ENCODE measurements around the gene DNM2.

DNM2 gene

GRCh38 chr19:10760273-10760944 lies 42.5 kb downstream of the DNM2 start:
- POLR2A ChIA-PET: no interaction called here
- no peak for TF ChIP-seq CTCF (IDR thresholded peaks at IDR 0.05; ENCODE audit: control extremely low read depth, extremely low read depth, low read depth, missing control alignments)
- DNase-seq (ENCODE audit: extremely low spot score): peak; percentile 48
- CTCF ChIA-PET: interaction anchor here (1.2 to 3.6 kb wide), 7 partner anchors 8 to 98 kb away, joined by 3 to 23 read pairs (median 4); partner anchors contain the start of gene DNM2

DNA sequence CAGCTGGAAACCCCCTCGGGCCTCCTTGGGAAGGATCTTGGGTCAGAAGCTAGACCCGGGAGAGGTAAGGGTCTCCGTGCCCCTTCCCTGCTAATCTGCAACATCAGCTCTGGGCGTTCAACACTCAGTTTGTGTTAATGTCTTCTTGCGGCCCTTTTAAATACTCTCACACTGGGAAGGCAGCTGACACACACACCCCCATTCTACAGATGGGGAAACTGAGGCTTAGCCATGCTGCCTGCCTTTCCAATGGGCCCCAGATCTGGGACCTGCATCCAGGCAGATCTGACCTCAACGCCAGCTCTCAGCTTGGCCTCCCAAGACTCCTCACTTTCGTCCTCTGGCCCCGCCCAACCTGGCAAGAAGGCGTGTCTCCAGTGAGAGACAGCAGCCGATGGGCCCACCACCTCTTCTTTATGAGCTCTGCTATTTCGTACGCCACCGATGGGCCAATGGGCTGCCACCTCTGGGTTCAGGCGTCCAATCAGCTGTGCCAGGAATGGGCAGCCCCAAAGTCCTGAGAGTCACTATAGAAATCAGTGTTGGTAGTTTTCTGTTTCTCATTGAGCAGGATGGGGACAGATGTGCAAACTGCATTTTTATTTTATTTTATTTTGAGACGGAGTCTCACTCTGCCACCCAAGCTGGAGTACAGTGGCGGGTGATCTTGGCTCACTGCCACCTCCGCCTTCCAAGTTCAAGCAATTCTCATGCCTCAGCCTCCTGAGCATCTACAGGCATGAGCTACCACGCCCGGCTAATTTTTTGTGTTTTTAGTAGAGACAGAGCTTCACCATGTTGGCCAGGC lies 43.8 kb downstream of the DNM2 start:
- POLR2A ChIA-PET: no interaction called here
- CTCF ChIA-PET: interaction anchor here (1.2 to 3.6 kb wide), 4 partner anchors 9 to 44 kb away, joined by 3 to 23 read pairs (median 4); partner anchors contain the start of gene DNM2
- no peak for DNase-seq (ENCODE audit: extremely low spot score)
- no peak for TF ChIP-seq CTCF (IDR thresholded peaks at IDR 0.05; ENCODE audit: control extremely low read depth, extremely low read depth, low read depth, missing control alignments)

GRCh38 chr19:10762656-10763055 lies 44.8 kb downstream of the DNM2 start:
- POLR2A ChIA-PET: no interaction called here
- no peak for DNase-seq (ENCODE audit: extremely low spot score)
- CTCF ChIA-PET: no interaction called here
- TF ChIP-seq CTCF (IDR thresholded peaks at IDR 0.05; ENCODE audit: control extremely low read depth, extremely low read depth, low read depth, missing control alignments): no peak

DNA sequence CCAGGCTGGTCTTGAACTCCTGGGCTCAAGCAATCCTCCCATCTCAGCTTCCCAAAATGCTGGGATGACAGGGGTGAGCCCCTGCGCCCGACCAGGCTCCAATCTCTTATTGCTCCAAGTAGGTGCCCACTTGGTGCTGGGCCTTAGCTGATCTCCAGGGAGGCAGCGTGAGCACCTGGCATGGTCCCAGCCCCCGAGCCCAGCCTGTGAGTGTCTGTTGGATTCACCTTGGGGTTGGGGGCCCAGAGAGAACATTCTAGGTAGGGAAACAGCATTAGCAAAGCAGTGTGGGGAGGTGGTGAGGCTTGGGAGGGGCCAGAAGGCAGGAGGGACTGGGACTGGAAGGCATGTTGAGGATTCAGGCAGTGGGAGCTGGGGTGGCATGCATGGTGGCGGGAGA lies 45.5 kb downstream of the DNM2 start:
- DNase-seq (ENCODE audit: extremely low spot score): no peak
- POLR2A ChIA-PET: no interaction called here
- CTCF ChIA-PET: no interaction called here
- TF ChIP-seq CTCF (IDR thresholded peaks at IDR 0.05; ENCODE audit: control extremely low read depth, extremely low read depth, low read depth, missing control alignments): no peak

- ChIA-PET CTCF (no interaction called here), POLR2A (no interaction called here)
- no peak for TF ChIP-seq CTCF (IDR thresholded peaks at IDR 0.05; ENCODE audit: control extremely low read depth, extremely low read depth, low read depth, missing control alignments)
- no peak for DNase-seq (ENCODE audit: extremely low spot score)
Observed at GRCh38 chr19:10763828-10764339, 46.0 kb downstream of the DNM2 start.

DNA sequence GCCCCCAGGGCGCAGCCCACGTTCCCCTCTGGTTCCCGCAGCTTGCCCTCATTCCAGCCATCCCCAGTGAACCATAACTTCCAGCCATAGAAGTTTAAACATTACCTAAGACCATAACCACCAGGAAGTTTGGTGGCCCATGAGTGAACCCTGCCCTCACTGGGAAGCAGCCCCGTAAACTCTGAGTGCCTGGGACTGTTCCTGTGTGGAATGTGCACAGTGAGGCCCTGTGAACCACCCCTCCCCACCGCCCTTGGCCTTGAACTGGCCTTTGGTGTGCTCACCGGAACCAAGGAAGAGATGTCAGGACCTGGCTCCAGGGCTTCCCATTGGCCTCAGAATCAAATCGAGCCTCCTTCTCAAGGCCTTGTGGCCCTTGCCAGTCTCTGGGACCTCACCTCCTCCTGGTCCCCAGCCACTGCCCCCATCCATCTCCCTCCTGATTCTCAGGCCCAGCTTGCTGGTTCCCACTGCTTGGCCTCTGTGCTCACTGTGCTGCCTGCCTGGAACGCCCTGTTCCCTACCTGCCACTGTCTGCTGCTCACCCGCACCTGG lies 46.5 kb downstream of the DNM2 start:
- ChIA-PET POLR2A (no interaction called here), CTCF (no interaction called here)
- no peak for TF ChIP-seq CTCF (IDR thresholded peaks at IDR 0.05; ENCODE audit: control extremely low read depth, extremely low read depth, low read depth, missing control alignments)
- DNase-seq (ENCODE audit: extremely low spot score): no peak
